SHP77 treated with DMSO at 0.1 percent for 48 hours (cell line): ENCODE data around the gene KNOP1.

Source experiments
- DNase-seq: peaks from one replicate; lab custom pipeline; 2025; lab: John Stamatoyannopoulos, UW

The KNOP1 gene

GRCh38 chr16:19717741-19718623 lies at the start of gene KNOP1, which contains the start of gene IQCK:
KNOP1 (minus strand) TSS chr16:19718227; CDS start chr16:19715035, 3,192 bp downstream.
IQCK (plus strand) TSS chr16:19718271; CDS start chr16:19718307, 36 bp downstream.
- peak; percentile 13 for DNase-seq

GRCh38 chr16:19767497-19767896 lies 49.5 kb upstream of the KNOP1 start:
- DNase-seq, result no peak

GRCh38 chr16:19766988-19767387 lies 49.0 kb upstream of the KNOP1 start:
- no peak for DNase-seq

- no peak for DNase-seq
Measured at GRCh38 chr16:19766554-19766884, 48.5 kb upstream of the KNOP1 start.

GRCh38 chr16:19765860-19766553 lies 48.0 kb upstream of the KNOP1 start:
- no peak for DNase-seq

GRCh38 chr16:19760356-19761060 lies 42.5 kb upstream of the KNOP1 start:
- no peak for DNase-seq

- DNase-seq, result no peak
Measured at GRCh38 chr16:19757762-19758595, 40.0 kb upstream of the KNOP1 start.

GRCh38 chr16:19757026-19757425 lies 39.0 kb upstream of the KNOP1 start:
- DNase-seq, result no peak

- no peak for DNase-seq
Measured at GRCh38 chr16:19755268-19755667, 37.2 kb upstream of the KNOP1 start.

GRCh38 chr16:19754644-19755036 lies 36.6 kb upstream of the KNOP1 start:
- no peak for DNase-seq

- no peak for DNase-seq
Measured at GRCh38 chr16:19753815-19754643, 36.0 kb upstream of the KNOP1 start.

GRCh38 chr16:19751478-19752385 lies 33.7 kb upstream of the KNOP1 start:
- DNase-seq, result no peak

GRCh38 chr16:19749571-19750080 lies 31.6 kb upstream of the KNOP1 start:
- DNase-seq, result no peak

- no peak for DNase-seq
Measured at GRCh38 chr16:19748389-19749168, 30.6 kb upstream of the KNOP1 start.

GRCh38 chr16:19746561-19746960 lies 28.5 kb upstream of the KNOP1 start:
- DNase-seq, result no peak

GRCh38 chr16:19745286-19746010 lies 27.4 kb upstream of the KNOP1 start:
- no peak for DNase-seq

- no peak for DNase-seq
Measured at GRCh38 chr16:19744670-19745069, 26.6 kb upstream of the KNOP1 start.

- no peak for DNase-seq
Measured at GRCh38 chr16:19743816-19744159, 25.8 kb upstream of the KNOP1 start.
